Muscle layer of duodenum (tissue), 2 donors: Measurements from ENCODE around the gene CCDC107.
"Not testable (repeated sequence)": the region's sequence is repeated elsewhere in the genome, so short reads cannot be mapped to it uniquely, and the experiment has no call there.

Source experiments
- H3K27ac ChIP-seq: one replicate; pipeline ENCODE4 v1.7.0; 2013; ENCODE audit warnings: mild to moderate bottlenecking, low read length
- H3K27me3 ChIP-seq: one replicate; pipeline ENCODE4 v1.7.0; 2013; ENCODE audit warnings: low read depth, mild to moderate bottlenecking, control low read depth, low read length
- H3K36me3 ChIP-seq, 2 donors: one replicate each; pipeline ENCODE4 v1.7.0; 2013; ENCODE audit warnings: low read length in 2 of 2, control low read depth in 1 of 2, mild to moderate bottlenecking in 1 of 2; ENCODE audit not compliant: insufficient read depth in 2 of 2, control insufficient read depth in 1 of 2
- H3K4me1 ChIP-seq, 2 donors: one replicate each; pipeline ENCODE4 v1.7.0; 2013; ENCODE audit warnings: low read length in 2 of 2, mild to moderate bottlenecking in 2 of 2, control low read depth in 1 of 2, moderate library complexity in 1 of 2; ENCODE audit not compliant: insufficient read depth in 2 of 2, control insufficient read depth in 1 of 2
- H3K4me3 ChIP-seq, 2 donors: one replicate each; pipeline ENCODE4 v1.7.0; 2013; ENCODE audit warnings: low read length in 2 of 2, low read depth in 1 of 2, mild to moderate bottlenecking in 1 of 2
- H3K9me3 ChIP-seq, 2 donors: one replicate each; pipeline ENCODE4 v1.7.0; 2013; ENCODE audit warnings: low read length in 2 of 2, control low read depth in 1 of 2, mild to moderate bottlenecking in 1 of 2; ENCODE audit not compliant: control insufficient read depth in 1 of 2
- donor health status: healthy.

The CCDC107 gene

DNA sequence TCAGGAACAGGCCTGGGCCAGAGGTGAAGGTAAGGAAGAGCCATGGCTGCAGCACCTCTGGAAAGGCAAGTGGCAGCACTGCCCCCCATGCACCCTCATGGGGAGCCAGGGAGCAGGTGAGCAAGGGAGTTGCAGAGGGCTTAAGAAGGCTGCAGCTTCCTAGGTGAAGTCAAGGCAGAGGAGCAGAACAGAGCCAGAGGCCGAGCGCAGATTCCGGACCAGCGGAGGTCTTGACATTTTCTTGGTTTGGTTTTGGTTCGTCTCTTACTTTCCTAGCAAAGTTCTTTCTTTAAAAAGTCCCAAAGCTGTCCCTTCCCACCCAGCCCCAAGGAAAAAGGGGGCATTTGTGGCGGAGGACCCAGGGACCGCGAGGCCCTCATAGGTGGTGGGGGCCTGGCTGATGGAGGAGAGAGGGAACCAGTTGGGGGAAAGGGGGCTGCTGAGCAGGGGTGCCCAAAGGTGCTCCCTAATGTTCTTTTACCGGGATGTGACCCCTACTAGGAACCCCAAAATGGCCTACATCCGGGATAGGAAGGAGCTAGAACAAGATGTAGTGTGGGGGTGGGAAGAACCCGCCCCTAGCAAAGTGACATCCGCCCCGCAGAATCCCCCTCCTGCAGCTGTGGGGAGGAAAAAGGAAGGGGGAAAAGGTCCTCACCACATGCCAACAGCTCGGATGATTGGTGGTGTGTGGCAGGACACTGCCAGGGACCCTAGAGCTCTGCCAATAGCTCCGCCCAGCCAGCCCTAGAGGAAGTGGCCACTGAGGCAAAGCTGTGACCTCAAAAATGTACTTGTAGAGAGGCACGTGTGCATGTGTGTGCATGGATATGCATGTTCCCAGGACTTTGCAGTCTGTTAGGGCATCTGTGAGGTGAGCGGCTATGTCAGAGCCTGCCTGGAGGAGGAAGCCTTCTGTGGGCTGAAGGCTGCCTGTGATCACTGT, 39.0 kb upstream of the CCDC107 start:
- peaks cover 0 to 8% of the 10 kb centered on the region in 2 donors for H3K4me1 ChIP-seq
- no peak overlapping the region for H3K27ac ChIP-seq
- H3K27me3 ChIP-seq = no peaks in the 10 kb centered on the region
- no peaks in the 10 kb centered on the region for H3K36me3 ChIP-seq
- H3K4me3 ChIP-seq = no peak overlapping the region
- H3K9me3 ChIP-seq = no peaks in the 10 kb centered on the region

GRCh38 chr9:35619800-35620158, 38.3 kb upstream of the CCDC107 start:
- Histone ChIP-seq H3K9me3 (no peaks in the 10 kb centered on the region), H3K4me1 (peaks cover 0 to 8% of the 10 kb centered on the region in 2 donors), H3K36me3 (no peaks in the 10 kb centered on the region), H3K4me3 (no peak overlapping the region), H3K27ac (no peak overlapping the region), H3K27me3 (no peaks in the 10 kb centered on the region)

DNA sequence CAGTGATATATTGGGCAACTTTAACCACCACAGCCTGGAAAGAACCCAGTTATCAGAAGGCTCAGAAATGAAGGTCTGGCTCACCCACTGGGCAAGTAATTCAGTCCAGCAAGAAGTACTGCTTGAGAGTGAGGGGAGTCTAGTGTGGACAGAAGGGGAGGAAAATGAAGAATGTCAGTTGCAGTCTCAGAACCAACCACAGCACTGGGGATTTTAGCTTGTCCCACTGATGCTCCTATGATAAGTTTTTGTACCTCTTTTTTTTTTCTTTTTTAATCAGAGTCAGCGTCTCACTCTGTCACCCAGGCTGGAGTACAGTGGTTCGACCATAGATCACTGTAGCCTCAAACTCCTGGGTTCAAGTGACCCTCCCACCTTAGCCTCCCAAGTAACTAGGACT, 30.5 kb upstream of the CCDC107 start:
- Histone ChIP-seq H3K36me3 (no peaks in the 10 kb centered on the region), H3K4me3 (no peak overlapping the region), H3K27me3 (no peaks in the 10 kb centered on the region), H3K27ac (no peak overlapping the region), H3K9me3 (no peaks in the 10 kb centered on the region), H3K4me1 (no peaks in the 10 kb centered on the region)

DNA sequence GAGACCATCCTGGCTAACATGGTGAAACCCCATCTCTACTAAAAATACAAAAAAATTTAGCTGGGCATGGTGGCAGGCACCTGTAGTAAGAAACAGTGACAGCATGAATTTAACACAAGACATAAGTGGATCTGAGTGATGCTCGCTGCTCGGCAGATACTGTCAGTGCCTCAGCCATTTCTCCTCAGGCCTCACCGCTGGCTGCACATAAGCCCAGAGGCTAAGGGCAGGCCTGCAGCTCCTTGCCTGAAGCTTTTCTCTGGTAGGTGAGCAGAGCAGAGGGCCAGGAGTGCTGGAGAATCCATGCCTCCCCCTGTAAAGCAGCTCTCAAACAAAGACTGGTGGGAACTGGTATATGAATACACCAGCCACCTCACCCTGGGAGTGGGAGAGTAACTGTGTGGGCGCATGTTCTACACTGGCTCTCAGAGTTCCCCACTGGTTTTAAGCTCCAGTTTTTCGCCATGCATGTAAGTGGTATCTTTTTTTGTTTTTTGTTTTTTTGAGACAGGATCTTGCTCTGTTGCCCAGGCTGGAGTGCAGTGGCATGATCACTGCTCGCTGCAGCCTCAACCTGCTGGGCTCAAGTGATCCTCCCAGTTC, 29.6 kb upstream of the CCDC107 start:
- Histone ChIP-seq H3K36me3 (no peaks in the 10 kb centered on the region), H3K9me3 (no peaks in the 10 kb centered on the region), H3K4me3 (no peak overlapping the region), H3K27me3 (no peaks in the 10 kb centered on the region), H3K27ac (no peak overlapping the region), H3K4me1 (no peaks in the 10 kb centered on the region)

- Histone ChIP-seq H3K36me3 (no peaks in the 10 kb centered on the region), H3K27me3 (no peaks in the 10 kb centered on the region), H3K27ac (no peak overlapping the region), H3K4me3 (no peak overlapping the region), H3K9me3 (no peaks in the 10 kb centered on the region), H3K4me1 (no peaks in the 10 kb centered on the region)
Observed at GRCh38 chr9:35629597-35629996, 28.5 kb upstream of the CCDC107 start.

- no peaks in the 10 kb centered on the region for H3K9me3 ChIP-seq
- no peaks in the 10 kb centered on the region for H3K4me1 ChIP-seq
- H3K27ac ChIP-seq = no peak overlapping the region
- H3K36me3 ChIP-seq = no peaks in the 10 kb centered on the region
- H3K27me3 ChIP-seq = no peaks in the 10 kb centered on the region
- H3K4me3 ChIP-seq = no peak overlapping the region
Observed at GRCh38 chr9:35635730-35636129, 22.4 kb upstream of the CCDC107 start.

GRCh38 chr9:35636135-35636876, 21.8 kb upstream of the CCDC107 start:
- H3K27ac ChIP-seq = no peak overlapping the region
- no peaks in the 10 kb centered on the region for H3K27me3 ChIP-seq
- H3K36me3 ChIP-seq = no peaks in the 10 kb centered on the region
- no peaks in the 10 kb centered on the region for H3K9me3 ChIP-seq
- no peak overlapping the region for H3K4me3 ChIP-seq
- H3K4me1 ChIP-seq = no peaks in the 10 kb centered on the region

- not testable (repeated sequence) for H3K27ac ChIP-seq, H3K36me3 ChIP-seq, H3K27me3 ChIP-seq, H3K4me3 ChIP-seq, H3K4me1 ChIP-seq, H3K9me3 ChIP-seq
Observed at GRCh38 chr9:35636877-35637246, 21.2 kb upstream of the CCDC107 start.

GRCh38 chr9:35637427-35637955, 20.6 kb upstream of the CCDC107 start:
- H3K4me1 ChIP-seq, H3K9me3 ChIP-seq, H3K27me3 ChIP-seq, H3K36me3 ChIP-seq, H3K27ac ChIP-seq, H3K4me3 ChIP-seq: not testable (repeated sequence)

- H3K4me1 ChIP-seq, H3K9me3 ChIP-seq, H3K36me3 ChIP-seq, H3K4me3 ChIP-seq, H3K27ac ChIP-seq, H3K27me3 ChIP-seq: not testable (repeated sequence)
Observed at GRCh38 chr9:35638751-35639150, 19.3 kb upstream of the CCDC107 start.

DNA sequence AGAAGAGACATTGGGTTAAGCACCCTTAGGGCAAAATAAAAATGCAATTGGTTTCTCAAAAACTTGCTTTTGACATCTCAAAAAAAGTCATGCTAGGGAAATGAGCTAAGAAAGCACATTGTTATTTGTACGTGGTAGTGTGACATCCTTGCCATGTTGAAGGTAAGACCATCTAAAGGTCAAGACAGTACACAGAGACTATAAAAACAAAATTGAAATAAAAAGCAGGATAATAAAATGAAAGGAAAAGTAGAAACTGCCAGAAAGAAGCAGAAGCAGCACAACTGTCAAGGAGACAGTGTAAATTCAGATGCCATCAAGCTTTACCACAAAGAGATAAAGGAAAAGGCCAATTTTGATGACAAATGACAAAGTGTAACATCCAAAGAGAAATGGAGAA, 18.9 kb upstream of the CCDC107 start:
- H3K4me3 ChIP-seq, H3K27ac ChIP-seq, H3K9me3 ChIP-seq, H3K4me1 ChIP-seq, H3K27me3 ChIP-seq, H3K36me3 ChIP-seq: not testable (repeated sequence)
